Measurements from ENCODE around the gene PIP5K1C. TPM values are rescaled to one million over a fixed set of nuclear protein-coding genes. Genes with fewer than 3 reads are reported as not detected.

Gene PIP5K1C
- total RNA-seq, 3 donors from 2014 or later, result 14.6 to 15.7 (median 15.7) TPM

- Histone ChIP-seq H3K36me3 (no peaks in the 10 kb centered on the region), H3K4me1 (no peaks in the 10 kb centered on the region), H3K9me3 (no peaks in the 10 kb centered on the region), H3K27ac (no peak overlapping the region), H3K4me3 (no peak overlapping the region), H3K27me3 (no peaks in the 10 kb centered on the region)
- intact Hi-C loops (cut with DNase I; ENCODE audit: low total_unique reads), result no loop called here
- no peak for TF ChIP-seq POLR2AphosphoS5 (IDR thresholded peaks at IDR 0.05)
- TF ChIP-seq POLR2A (IDR thresholded peaks at IDR 0.05), result no peak
- no peak for TF ChIP-seq CTCF (IDR thresholded peaks at IDR 0.05)
- no peak for DNase-seq (ENCODE audit: low spot score in 2 of 2)
Observed at GRCh38 chr19:3743486-3743885, 43.2 kb upstream of the PIP5K1C start.

GRCh38 chr19:3740431-3740830, 40.2 kb upstream of the PIP5K1C start:
- no peaks in the 10 kb centered on the region for H3K27me3 ChIP-seq
- H3K4me3 ChIP-seq, result no peak overlapping the region
- H3K27ac ChIP-seq, result no peak overlapping the region
- H3K36me3 ChIP-seq, result no peaks in the 10 kb centered on the region
- H3K4me1 ChIP-seq, result no peaks in the 10 kb centered on the region
- intact Hi-C loops (cut with DNase I; ENCODE audit: low total_unique reads), result no loop called here
- DNase-seq (ENCODE audit: low spot score in 2 of 2), result no peak
- no peak for TF ChIP-seq POLR2A (IDR thresholded peaks at IDR 0.05)
- TF ChIP-seq POLR2AphosphoS5 (IDR thresholded peaks at IDR 0.05), result no peak
- TF ChIP-seq CTCF (IDR thresholded peaks at IDR 0.05), result no peak
- no peaks in the 10 kb centered on the region for H3K9me3 ChIP-seq

GRCh38 chr19:3738477-3739220, 38.4 kb upstream of the PIP5K1C start:
- no peaks in the 10 kb centered on the region for H3K9me3 ChIP-seq
- no peaks in the 10 kb centered on the region for H3K36me3 ChIP-seq
- intact Hi-C loops (cut with DNase I; ENCODE audit: low total_unique reads), result no loop called here
- TF ChIP-seq POLR2A (IDR thresholded peaks at IDR 0.05) (no peak), POLR2AphosphoS5 (IDR thresholded peaks at IDR 0.05) (no peak), CTCF (IDR thresholded peaks at IDR 0.05) (no peak)
- H3K27ac ChIP-seq, result no peak overlapping the region
- DNase-seq (ENCODE audit: low spot score in 2 of 2), result no peak
- no peaks in the 10 kb centered on the region for H3K27me3 ChIP-seq
- no peaks in the 10 kb centered on the region for H3K4me1 ChIP-seq
- no peak overlapping the region for H3K4me3 ChIP-seq

DNA sequence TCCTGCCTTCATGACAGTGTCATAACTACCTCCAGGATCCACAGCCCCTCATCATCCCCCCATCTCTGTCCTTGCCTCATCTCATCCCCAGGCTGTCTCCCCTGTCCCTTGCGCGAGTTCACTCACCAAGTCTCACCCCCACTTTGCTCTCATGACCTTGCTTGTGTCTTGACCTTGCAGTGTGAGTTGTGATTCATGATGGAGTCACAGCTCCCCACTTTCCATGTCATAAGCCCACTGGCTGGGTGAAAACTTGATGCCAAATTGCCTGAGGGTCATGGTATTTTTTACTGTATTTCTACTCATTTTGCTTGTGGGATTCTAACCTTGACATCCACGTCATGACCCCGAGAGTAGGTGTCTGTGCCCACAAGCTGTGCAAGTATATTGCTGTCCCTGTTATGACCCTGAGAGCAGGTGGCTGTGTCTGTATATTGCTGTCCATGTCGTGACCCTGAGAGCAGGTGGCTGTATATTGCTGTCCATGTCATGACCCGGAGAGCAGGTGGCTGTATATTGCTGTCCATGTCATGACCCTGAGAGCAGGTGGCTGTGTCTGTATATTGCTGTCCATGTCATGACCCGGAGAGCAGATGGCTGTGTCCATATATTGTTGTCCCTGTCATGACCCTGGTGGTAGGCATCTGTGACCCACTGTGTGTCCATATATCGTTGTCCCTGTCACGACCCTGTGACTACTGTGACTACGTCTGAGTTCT, 37.4 kb upstream of the PIP5K1C start:
- no peak for DNase-seq (ENCODE audit: low spot score in 2 of 2)
- H3K27ac ChIP-seq, result no peak overlapping the region
- H3K27me3 ChIP-seq, result no peaks in the 10 kb centered on the region
- no peak for TF ChIP-seq POLR2AphosphoS5 (IDR thresholded peaks at IDR 0.05)
- TF ChIP-seq POLR2A (IDR thresholded peaks at IDR 0.05), result no peak
- TF ChIP-seq CTCF (IDR thresholded peaks at IDR 0.05), result no peak
- intact Hi-C loops (cut with DNase I; ENCODE audit: low total_unique reads), result no loop called here
- H3K36me3 ChIP-seq, result no peaks in the 10 kb centered on the region
- H3K4me3 ChIP-seq, result no peak overlapping the region
- no peaks in the 10 kb centered on the region for H3K9me3 ChIP-seq
- no peaks in the 10 kb centered on the region for H3K4me1 ChIP-seq

DNA sequence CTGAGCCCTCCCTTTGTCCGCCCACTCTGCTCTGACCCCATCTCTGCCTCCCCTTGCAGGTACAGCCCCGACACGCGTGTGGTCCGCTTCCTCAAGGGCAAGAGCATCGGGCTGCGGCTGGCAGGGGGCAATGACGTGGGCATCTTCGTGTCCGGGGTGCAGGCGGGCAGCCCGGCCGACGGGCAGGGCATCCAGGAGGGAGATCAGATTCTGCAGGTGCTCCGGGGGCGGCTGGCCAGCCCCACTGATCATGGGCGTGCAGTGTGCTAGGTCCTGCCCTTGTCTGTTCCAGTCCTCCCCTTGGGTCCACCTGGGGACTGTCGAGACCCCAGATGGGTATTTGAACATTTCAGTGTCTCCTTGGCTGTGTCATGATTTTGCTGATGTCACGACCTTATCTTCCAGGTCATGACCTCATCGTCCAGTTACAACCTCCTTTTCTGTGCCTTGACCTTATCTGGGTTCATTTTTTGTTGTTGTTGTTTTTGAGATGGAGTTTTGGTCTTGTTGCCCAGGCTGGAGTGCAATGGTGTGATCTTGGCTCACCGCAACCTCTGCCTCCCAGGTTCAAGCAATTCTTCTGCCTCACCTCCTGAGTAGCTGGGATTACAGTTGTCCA, 35.9 kb upstream of the PIP5K1C start:
- DNase-seq (ENCODE audit: low spot score in 2 of 2), result no peak
- H3K27ac ChIP-seq, result no peak overlapping the region
- no peak overlapping the region for H3K4me3 ChIP-seq
- H3K27me3 ChIP-seq, result no peaks in the 10 kb centered on the region
- no peaks in the 10 kb centered on the region for H3K36me3 ChIP-seq
- TF ChIP-seq CTCF (IDR thresholded peaks at IDR 0.05), result no peak
- TF ChIP-seq POLR2AphosphoS5 (IDR thresholded peaks at IDR 0.05), result no peak
- TF ChIP-seq POLR2A (IDR thresholded peaks at IDR 0.05), result no peak
- intact Hi-C loops (cut with DNase I; ENCODE audit: low total_unique reads), result no loop called here
- H3K4me1 ChIP-seq, result no peaks in the 10 kb centered on the region
- no peaks in the 10 kb centered on the region for H3K9me3 ChIP-seq

Measured in breast epithelium (tissue), 4 donors.